ENCODE data around the gene KRT76. TPM values are rescaled to one million over a fixed set of nuclear protein-coding genes. Genes with fewer than 3 reads are reported as not detected.

KRT76 gene
- total and polyA plus RNA-seq, 10 of the 15 experiments (the other 5 are each of a cell fraction or from before 2014, with no cell fraction given), result not detected

DNA sequence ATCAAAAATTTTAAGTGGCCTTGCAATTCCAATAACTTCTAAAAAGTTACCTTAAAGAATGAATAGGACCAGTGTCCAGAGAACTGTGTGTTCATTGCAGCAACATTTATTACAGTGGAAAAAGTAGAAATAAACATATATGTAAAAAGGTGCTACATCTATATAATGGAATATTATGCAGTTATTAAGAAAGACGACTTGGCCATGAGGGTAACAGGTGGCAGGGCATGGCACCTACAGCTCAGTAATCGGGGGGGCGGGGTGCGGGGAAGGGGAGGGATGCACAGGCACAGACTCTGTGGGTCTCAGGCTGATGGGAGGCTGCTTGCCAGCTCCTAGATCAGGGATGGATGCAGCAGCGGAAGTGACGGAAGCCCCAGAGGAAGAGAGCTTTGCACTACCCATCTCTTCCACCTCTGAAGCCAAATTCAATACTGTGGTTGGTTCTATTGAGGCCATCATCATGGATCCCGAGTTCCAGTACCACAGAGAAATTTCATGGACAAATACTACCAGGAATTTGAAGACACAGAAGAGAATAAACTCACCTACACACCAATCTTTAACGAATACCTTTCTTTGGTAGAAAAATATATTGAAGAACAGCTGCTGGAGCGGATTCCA lies 14.0 kb downstream of the KRT76 start (continued):
- TF ChIP-seq, protein P1, sequence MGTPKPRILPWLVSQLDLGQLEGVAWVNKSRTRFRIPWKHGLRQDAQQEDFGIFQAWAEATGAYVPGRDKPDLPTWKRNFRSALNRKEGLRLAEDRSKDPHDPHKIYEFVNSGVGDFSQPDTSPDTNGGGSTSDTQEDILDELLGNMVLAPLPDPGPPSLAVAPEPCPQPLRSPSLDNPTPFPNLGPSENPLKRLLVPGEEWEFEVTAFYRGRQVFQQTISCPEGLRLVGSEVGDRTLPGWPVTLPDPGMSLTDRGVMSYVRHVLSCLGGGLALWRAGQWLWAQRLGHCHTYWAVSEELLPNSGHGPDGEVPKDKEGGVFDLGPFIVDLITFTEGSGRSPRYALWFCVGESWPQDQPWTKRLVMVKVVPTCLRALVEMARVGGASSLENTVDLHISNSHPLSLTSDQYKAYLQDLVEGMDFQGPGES (IDR thresholded peaks at IDR 0.05), result no peak
- TF ChIP-seq, protein P2, sequence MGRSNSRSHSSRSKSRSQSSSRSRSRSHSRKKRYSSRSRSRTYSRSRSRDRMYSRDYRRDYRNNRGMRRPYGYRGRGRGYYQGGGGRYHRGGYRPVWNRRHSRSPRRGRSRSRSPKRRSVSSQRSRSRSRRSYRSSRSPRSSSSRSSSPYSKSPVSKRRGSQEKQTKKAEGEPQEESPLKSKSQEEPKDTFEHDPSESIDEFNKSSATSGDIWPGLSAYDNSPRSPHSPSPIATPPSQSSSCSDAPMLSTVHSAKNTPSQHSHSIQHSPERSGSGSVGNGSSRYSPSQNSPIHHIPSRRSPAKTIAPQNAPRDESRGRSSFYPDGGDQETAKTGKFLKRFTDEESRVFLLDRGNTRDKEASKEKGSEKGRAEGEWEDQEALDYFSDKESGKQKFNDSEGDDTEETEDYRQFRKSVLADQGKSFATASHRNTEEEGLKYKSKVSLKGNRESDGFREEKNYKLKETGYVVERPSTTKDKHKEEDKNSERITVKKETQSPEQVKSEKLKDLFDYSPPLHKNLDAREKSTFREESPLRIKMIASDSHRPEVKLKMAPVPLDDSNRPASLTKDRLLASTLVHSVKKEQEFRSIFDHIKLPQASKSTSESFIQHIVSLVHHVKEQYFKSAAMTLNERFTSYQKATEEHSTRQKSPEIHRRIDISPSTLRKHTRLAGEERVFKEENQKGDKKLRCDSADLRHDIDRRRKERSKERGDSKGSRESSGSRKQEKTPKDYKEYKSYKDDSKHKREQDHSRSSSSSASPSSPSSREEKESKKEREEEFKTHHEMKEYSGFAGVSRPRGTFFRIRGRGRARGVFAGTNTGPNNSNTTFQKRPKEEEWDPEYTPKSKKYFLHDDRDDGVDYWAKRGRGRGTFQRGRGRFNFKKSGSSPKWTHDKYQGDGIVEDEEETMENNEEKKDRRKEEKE (IDR thresholded peaks at IDR 0.05), result no peak

DNA sequence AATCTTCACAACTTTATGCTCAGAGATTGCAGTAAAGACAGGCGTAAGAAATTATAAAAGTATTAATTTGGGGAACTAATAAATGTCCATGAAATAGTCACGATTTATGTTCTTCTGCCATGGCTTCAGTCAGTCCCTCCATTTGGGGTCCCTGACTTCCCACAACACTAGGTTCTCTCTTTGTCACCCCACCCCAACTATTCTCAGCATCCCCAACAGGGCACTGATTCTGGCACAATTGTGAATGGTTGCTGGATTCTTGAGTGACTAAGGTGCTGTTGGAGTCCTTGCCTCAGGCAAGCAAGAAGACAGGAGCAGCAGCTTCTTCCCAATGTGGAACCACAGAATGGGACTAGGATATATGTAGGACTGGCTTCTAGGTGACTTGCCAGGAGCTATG lies 15.3 kb downstream of the KRT76 start:
- no peaks in the 10 kb centered on the region for H3K36me3 ChIP-seq (ENCODE audit: control insufficient read depth in 2 of 2, insufficient read depth in 2 of 2, low read length in 1 of 2)
- H3K9ac ChIP-seq (ENCODE audit: control insufficient read depth, insufficient read depth, low read length), result no peak overlapping the region
- no peak for DNase-seq (ENCODE audit: low read depth, low spot score)
- no peak overlapping the region for H3K4me3 ChIP-seq
- no peak for FAIRE-seq
- 56% methylated on average over 2 of the region's 2 CpGs for WGBS (ENCODE audit: insufficient coverage, insufficient replicate concordance, low lambda C conversion rate, missing lambda C conversion rate)
- in situ Hi-C loops (cut with MboI) (no loop called here), intact Hi-C loops (cut with micrococcal nuclease; ENCODE audit: unreplicated experiment) (no loop called here)
- CTCF ChIA-PET, result no interaction called here
- no peak for ATAC-seq
- H2AFZ ChIP-seq (ENCODE audit: control insufficient read depth, low read depth, low read length), result no peak overlapping the region
- SMC1A ChIA-PET (ENCODE audit: uncharacterized antibody, unreplicated experiment), result no interaction called here
- H3K27ac ChIP-seq (ENCODE audit: control insufficient read depth, insufficient read depth), result no peak overlapping the region
- POLR2A ChIA-PET, result no interaction called here
- no TSS peak for BruUV-seq (replicated peaks)
- no peaks in the 10 kb centered on the region; a peak in 1 of 4 replicates for H3K27me3 ChIP-seq (replicated peaks in 1 of 2; ENCODE audit: control insufficient read depth in 2 of 2, insufficient read depth in 2 of 2, low read length in 1 of 2)
- no peak overlapping the region for H3K4me2 ChIP-seq (ENCODE audit: control insufficient read depth, insufficient read depth)
- H3K4me1 ChIP-seq (ENCODE audit: control insufficient read depth, insufficient read depth, low read length), result no peaks in the 10 kb centered on the region
- no peaks in the 10 kb centered on the region for H3K79me2 ChIP-seq (ENCODE audit: control insufficient read depth, insufficient read depth, low read length)
- no peaks in the 10 kb centered on the region for H4K20me1 ChIP-seq (ENCODE audit: control insufficient read depth, insufficient read depth)
- RAD21 ChIA-PET (ENCODE audit: unreplicated experiment), result no interaction called here
- H3K9me3 ChIP-seq (replicated peaks; ENCODE audit: control insufficient read depth, insufficient read depth, low read length), result no peaks in the 10 kb centered on the region; the same call in 2 of the 3 replicates
- no peak for TF ChIP-seq MYC (IDR thresholded peaks at IDR 0.05; ENCODE audit: insufficient read depth, insufficient read length, insufficient replicate concordance, low read length, severe bottlenecking)
- no peak for TF ChIP-seq KDM1A (IDR thresholded peaks at IDR 0.05; ENCODE audit: borderline replicate concordance)
- TF ChIP-seq PML (IDR thresholded peaks at IDR 0.05; ENCODE audit: low read length), result no peak
- TF ChIP-seq, protein P3, sequence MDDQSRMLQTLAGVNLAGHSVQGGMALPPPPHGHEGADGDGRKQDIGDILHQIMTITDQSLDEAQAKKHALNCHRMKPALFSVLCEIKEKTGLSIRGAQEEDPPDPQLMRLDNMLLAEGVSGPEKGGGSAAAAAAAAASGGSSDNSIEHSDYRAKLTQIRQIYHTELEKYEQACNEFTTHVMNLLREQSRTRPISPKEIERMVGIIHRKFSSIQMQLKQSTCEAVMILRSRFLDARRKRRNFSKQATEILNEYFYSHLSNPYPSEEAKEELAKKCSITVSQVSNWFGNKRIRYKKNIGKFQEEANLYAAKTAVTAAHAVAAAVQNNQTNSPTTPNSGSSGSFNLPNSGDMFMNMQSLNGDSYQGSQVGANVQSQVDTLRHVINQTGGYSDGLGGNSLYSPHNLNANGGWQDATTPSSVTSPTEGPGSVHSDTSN (IDR thresholded peaks at IDR 0.05; ENCODE audit: insufficient replicate concordance, low read depth, low read length), result no peak
- TF ChIP-seq NFYB (IDR thresholded peaks at IDR 0.05; ENCODE audit: insufficient read depth, low read depth, low read length), result no peak
- TF ChIP-seq MTA2 (IDR thresholded peaks at IDR 0.05; ENCODE audit: low read depth), result no peak
- TF ChIP-seq NFYA (IDR thresholded peaks at IDR 0.05; ENCODE audit: borderline replicate concordance, low read depth, low read length), result no peak
- no peak for TF ChIP-seq SUPT20H (IDR thresholded peaks at IDR 0.05; ENCODE audit: borderline replicate concordance, control insufficient read depth, low read depth, low read length)
- no peak for TF ChIP-seq RAD21 (IDR thresholded peaks at IDR 0.05; ENCODE audit: insufficient read depth, low read depth, low read length)
- no peak for TF ChIP-seq POLR2A (IDR thresholded peaks at IDR 0.05; ENCODE audit: low read depth, low read length)
- TF ChIP-seq SUZ12 (IDR thresholded peaks at IDR 0.05; ENCODE audit: unreplicated experiment), result no peak
- TF ChIP-seq ASH2L (IDR thresholded peaks at IDR 0.05; ENCODE audit: borderline replicate concordance, low read depth), result no peak
- no peak for TF ChIP-seq HCFC1 (IDR thresholded peaks at IDR 0.05; ENCODE audit: low read length)
- TF ChIP-seq RCOR1 (conservative IDR thresholded peaks at IDR 0.05; ENCODE audit: low read depth, low read length), result no peak

Data from GM12878 (cell line).